Measurements from ENCODE around the gene NOS1AP. TPM values are rescaled to one million over a fixed set of nuclear protein-coding genes. Genes with fewer than 3 reads are reported as not detected.

The NOS1AP gene
- total and polyA plus RNA-seq, 2 donors (not counting 3 experiments of a cell fraction or from before 2014, with no cell fraction given), result 1.3 to 5.4 TPM

DNA sequence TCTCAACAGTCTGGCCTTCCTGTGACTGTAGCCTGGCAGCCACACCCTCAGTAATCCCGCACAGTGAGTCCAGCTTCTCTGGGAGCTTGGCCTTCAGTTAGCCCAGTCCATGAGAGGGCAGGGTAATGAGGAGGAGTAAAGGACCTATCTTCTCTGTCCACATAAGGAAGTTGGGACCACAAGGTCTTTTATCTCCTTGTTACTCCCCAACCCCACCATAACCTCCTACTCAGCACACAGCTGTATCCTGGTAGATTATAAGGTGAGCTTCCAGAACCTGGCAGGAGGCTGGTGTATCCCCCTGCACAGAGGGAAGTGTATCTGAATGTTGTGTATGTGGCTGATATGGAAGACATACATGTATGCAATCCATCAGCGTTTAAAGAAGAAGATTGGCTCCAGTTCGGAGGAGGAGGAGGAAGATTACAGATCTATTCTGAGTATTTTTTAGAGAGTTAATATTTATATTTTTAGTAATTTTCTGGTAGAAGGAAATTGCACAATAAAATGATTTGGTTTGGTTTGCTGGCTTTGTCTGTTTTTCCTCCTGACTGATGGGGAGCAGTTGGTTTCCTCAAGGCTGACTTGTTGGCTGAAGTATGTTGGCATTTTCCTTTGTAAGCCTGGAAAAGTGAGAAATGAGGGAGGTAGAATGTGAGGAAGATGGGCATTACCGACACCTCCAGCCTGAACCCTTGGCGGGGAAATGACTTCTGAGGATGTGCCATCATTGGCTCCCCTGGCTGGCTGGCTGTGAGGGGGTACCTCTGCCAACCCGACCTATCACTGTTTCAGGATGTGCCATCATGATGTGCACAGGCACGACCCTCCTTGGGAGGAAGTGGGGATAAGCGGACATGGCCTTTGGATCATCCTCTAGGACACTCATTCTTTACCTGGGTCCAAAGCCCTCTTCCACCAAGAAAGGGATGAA is 317.1 kb downstream of the NOS1AP start:
- Histone ChIP-seq H3K9ac (replicated peaks; ENCODE audit: extremely low read depth, insufficient read depth, low read length) (no peak overlapping the region), H2AFZ (ENCODE audit: low read depth, low read length) (no peak overlapping the region), H3K79me2 (ENCODE audit: control insufficient read depth, insufficient read depth, low read length) (no peaks in the 10 kb centered on the region), H4K20me1 (replicated peaks; ENCODE audit: control insufficient read depth, extremely low read depth, insufficient read depth, low read length) (no peaks in the 10 kb centered on the region), H3K4me2 (ENCODE audit: insufficient read depth, low read length) (no peak overlapping the region), H3K27ac (ENCODE audit: insufficient read depth, low read depth, low read length) (no peak overlapping the region), H3K4me1 (ENCODE audit: control insufficient read depth, extremely low read depth, insufficient read depth, low read length) (no peaks in the 10 kb centered on the region), H3K36me3 (ENCODE audit: control insufficient read depth in 2 of 2, extremely low read depth in 1 of 2, insufficient read depth in 2 of 2, low read length in 2 of 2) (peaks cover 0 to 3% of the 10 kb centered on the region in 2 experiments), H3K9me3 (replicated peaks; ENCODE audit: control insufficient read depth, insufficient read depth, low read length) (no peaks in the 10 kb centered on the region), H3K4me3 (replicated peaks in 1 of 3; ENCODE audit: insufficient read depth in 1 of 3, low read depth in 1 of 3, low read length in 3 of 3) (no peak overlapping the region), H3K9me1 (replicated peaks; ENCODE audit: control insufficient read depth, extremely low read depth, insufficient read depth, low read length) (no peaks in the 10 kb centered on the region), H3K27me3 (ENCODE audit: control insufficient read depth in 2 of 2, insufficient read depth in 2 of 2, low read length in 2 of 2) (no peaks in the 10 kb centered on the region)
- DNase-seq (ENCODE audit: low read depth, low spot score) (no peak), FAIRE-seq (no peak)
- intact Hi-C loops (cut with micrococcal nuclease), result no loop called here
- no TSS peak for BruUV-seq (replicated peaks)
- ChIA-PET POLR2A (no interaction called here), CTCF (interaction anchor here (1.0 to 1.2 kb wide), 2 partner anchors 29 to 330 kb away, joined by 6 read pairs; no protein-coding TSS in a partner anchor)
- dilution Hi-C loops (cut with MboI; ENCODE audit: extremely low pct_ligation_motif_present, low sequenced_read_pairs), result no loop called here
- TF ChIP-seq, protein P1, sequence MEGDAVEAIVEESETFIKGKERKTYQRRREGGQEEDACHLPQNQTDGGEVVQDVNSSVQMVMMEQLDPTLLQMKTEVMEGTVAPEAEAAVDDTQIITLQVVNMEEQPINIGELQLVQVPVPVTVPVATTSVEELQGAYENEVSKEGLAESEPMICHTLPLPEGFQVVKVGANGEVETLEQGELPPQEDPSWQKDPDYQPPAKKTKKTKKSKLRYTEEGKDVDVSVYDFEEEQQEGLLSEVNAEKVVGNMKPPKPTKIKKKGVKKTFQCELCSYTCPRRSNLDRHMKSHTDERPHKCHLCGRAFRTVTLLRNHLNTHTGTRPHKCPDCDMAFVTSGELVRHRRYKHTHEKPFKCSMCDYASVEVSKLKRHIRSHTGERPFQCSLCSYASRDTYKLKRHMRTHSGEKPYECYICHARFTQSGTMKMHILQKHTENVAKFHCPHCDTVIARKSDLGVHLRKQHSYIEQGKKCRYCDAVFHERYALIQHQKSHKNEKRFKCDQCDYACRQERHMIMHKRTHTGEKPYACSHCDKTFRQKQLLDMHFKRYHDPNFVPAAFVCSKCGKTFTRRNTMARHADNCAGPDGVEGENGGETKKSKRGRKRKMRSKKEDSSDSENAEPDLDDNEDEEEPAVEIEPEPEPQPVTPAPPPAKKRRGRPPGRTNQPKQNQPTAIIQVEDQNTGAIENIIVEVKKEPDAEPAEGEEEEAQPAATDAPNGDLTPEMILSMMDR (IDR thresholded peaks at IDR 0.05; ENCODE audit: extremely low read depth in 1 of 2, insufficient read depth in 1 of 2, low read depth in 1 of 2, low read length in 2 of 2), result no peak
- TF ChIP-seq JUN (IDR thresholded peaks at IDR 0.05; ENCODE audit: borderline replicate concordance, insufficient read depth, insufficient read length, low read depth) (no peak), POLR2A (IDR thresholded peaks at IDR 0.05; ENCODE audit: low read depth, low read length) (no peak), POLR2AphosphoS5 (IDR thresholded peaks at IDR 0.05; ENCODE audit: insufficient read depth, low read depth, low read length) (no peak), FOS (IDR thresholded peaks at IDR 0.05; ENCODE audit: borderline replicate concordance, insufficient read depth, low read length) (no peak), EZH2 (IDR thresholded peaks at IDR 0.05; ENCODE audit: borderline replicate concordance, low read depth, low read length, severe bottlenecking) (no peak), MAX (IDR thresholded peaks at IDR 0.05; ENCODE audit: insufficient read depth, insufficient read length) (no peak), MYC (IDR thresholded peaks at IDR 0.05; ENCODE audit: low read depth, low read length) (no peak), GATA2 (IDR thresholded peaks at IDR 0.05; ENCODE audit: insufficient read depth, insufficient read length, low read depth, low read length) (no peak)
